Body of pancreas (tissue), 4 donors: ENCODE data around the gene IP6K2.

Experiments used
- POLR2A ChIP-seq, 3 donors: fragments of 450-650 bp; IDR thresholded peaks; one replicate each; pipeline ENCODE4 v1.6.1; 2016; ENCODE audit warnings: antibody characterized with exemption in 3 of 3, mild to moderate bottlenecking in 2 of 3
- TF ChIP-seq, protein P1 (sequence below), 7 experiments: fragments of 450-650 bp in 4 of 7; fragments of 200-600 bp in 3 of 7; sonication (generic) in 3 of 7; IDR thresholded peaks; one replicate each; pipeline ENCODE4 v1.5.1; 2016 to 2019; ENCODE audit warnings: antibody characterized with exemption in 7 of 7

DNA sequence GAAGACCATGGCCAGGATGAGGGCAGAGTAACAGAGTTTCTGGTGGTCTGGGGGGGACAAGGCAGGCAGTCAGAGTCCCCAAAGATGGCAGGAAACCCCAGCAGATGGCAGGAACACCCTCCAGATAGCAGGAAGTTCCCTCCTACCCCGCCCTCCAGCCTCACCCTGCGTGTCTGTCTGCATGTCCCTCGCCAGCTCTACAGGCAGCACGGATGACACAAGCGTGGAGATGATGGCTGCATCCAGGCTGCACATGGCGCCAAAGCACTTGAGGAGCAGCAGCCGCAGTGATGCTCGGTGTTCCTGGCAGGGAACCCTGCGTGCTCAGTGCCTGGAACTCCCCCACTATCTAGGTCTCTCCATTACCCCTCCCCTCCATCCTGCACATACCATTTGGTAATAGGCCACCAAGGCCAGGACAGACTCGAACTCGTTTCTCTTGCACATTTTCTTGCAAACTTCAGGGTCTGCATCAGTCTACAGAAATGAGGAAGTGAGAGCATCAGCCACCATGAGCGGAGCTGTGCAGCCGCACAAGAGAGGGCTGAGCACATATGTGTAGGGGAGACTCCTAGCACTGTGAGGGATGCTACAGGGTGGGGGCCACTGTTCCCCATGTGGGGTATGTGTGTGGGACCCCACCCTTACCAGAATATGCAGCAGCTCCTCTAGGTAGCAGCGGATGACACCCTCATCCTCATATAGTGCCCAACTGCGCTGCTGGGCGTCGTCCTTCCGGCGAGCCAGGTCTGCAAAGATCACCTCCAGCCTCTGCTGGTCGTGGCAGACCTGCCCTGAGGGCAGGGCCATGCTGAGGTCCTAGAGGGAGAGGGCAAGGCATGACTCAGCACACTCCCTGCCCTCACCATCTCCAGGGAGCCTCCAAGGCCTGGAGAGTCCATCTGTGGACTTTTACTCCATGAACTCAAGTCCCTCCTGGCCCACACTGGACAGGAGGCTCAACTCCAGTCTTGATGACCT, 37.3 kb downstream of the IP6K2 start:
- TF ChIP-seq, protein P1, sequence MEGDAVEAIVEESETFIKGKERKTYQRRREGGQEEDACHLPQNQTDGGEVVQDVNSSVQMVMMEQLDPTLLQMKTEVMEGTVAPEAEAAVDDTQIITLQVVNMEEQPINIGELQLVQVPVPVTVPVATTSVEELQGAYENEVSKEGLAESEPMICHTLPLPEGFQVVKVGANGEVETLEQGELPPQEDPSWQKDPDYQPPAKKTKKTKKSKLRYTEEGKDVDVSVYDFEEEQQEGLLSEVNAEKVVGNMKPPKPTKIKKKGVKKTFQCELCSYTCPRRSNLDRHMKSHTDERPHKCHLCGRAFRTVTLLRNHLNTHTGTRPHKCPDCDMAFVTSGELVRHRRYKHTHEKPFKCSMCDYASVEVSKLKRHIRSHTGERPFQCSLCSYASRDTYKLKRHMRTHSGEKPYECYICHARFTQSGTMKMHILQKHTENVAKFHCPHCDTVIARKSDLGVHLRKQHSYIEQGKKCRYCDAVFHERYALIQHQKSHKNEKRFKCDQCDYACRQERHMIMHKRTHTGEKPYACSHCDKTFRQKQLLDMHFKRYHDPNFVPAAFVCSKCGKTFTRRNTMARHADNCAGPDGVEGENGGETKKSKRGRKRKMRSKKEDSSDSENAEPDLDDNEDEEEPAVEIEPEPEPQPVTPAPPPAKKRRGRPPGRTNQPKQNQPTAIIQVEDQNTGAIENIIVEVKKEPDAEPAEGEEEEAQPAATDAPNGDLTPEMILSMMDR (IDR thresholded peaks at IDR 0.05), result no peak
- no peak for TF ChIP-seq POLR2A (IDR thresholded peaks at IDR 0.05)
